GM19395 (cell line): Measurements from ENCODE around the gene IL12B.
"Not testable (repeated sequence)": the region's sequence is repeated elsewhere in the genome, so short reads cannot be mapped to it uniquely, and the experiment has no call there.

Experiments
- ATAC-seq: cut with Tn5 transposase; IDR thresholded peaks from one replicate; pipeline ENCODE4 v1.9.1; 2021; ENCODE audit warnings: mild to moderate bottlenecking, moderate library complexity; ENCODE audit not compliant: unreplicated experiment

The IL12B gene

DNA sequence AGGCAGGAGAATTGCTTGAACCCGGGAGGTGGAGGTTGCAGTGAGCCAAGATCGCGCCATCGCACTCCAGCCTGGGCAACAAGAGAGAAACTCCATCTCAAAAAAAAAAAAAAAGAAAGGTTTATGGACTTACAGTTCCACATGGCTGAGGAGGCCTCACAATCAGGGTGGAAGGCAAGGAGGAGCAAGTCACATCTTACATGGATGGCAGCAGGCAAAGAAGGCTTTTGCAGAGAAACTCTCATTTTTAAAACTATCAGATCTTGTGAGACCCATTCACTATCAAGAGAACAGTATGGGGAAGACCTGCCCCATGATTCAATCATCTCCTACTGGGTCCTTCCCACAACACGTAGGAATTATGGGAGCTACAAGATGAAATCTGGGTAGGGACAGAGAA is 33.0 kb downstream of the IL12B start:
- ATAC-seq = not testable (repeated sequence)

DNA sequence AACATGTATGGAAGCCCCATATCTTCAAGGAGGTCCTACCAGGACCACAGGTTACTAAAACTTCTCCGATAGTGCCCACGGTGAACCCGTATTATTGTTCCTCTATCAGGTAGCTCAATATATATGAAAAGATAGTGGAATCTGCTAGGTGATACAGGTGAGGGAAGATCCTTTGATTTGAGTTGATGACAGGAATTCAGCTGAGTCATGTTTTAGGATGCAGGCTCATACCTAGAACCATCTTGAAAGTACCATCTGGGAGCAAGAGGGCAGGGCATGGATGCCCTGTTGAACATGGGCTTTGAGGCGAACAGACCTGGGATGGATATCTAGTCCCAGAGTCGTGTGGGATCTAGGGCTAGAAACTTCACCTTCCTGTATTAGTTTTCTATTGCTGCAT is 35.4 kb downstream of the IL12B start:
- no peak for ATAC-seq

DNA sequence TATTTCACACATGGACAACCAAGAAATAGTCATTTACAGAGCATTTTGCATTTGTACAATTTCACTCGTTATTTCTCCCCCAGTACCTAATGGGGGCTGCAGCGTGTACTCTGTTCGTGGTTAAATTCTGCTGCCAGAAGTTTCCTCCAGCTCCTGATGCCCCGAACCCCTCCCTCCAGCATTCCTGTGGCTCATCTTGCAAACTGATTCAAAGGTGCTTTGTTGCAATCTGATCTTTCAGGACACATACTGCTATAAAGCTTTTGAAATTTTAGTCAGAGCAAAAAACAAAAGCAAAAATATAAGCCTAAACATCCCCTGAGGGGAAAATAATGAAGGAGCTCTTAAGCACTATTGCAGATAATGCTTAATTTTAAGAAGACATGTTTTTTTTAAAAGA is 39.5 kb downstream of the IL12B start:
- no peak for ATAC-seq

DNA sequence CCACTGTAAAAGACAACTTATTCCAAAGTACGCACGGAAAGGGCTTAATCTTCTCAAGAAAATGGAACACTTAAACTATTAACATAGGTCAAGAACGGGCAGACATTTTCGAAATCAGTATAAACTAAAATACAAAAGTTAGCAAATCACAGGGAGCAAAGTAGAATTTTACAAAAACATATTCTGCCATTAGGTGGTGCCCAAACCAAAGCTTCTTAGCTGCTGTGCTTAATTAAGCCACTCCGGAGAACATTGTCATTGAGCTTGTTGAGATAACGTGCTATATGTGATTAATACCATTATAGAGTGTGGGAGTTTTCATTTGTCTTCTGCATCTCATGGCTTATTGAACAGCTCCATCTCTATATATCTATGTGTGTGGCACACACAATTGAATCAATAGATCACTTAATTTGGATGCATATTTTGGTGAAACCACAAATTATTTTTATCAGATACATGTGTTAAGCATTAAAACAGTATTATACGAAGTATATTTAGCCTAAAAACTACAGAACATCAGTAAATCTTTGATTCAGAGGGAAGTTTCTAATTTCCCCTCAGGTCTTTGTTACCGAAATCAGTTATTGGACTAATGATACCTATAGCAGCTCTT is 43.8 kb downstream of the IL12B start:
- no peak for ATAC-seq

DNA sequence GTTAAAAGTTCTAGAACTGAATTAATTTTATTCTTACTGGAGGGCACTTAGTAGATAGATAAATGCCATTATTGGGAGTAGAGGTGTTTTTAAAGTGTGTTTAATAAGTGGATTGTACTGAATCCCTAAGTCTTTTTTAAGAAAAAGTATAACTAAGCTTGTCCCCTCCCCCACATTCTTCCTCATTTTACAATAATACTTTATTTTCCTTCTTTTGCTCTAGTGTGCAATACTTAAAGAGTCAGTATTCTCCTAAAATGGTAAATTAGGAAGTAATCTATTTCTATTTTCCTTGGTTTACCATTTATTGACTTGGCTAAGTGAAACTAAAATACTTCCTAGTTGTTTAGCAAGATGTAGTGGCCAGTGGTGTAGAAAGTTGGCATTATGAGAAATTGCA is 55.6 kb downstream of the IL12B start:
- ATAC-seq = no peak

DNA sequence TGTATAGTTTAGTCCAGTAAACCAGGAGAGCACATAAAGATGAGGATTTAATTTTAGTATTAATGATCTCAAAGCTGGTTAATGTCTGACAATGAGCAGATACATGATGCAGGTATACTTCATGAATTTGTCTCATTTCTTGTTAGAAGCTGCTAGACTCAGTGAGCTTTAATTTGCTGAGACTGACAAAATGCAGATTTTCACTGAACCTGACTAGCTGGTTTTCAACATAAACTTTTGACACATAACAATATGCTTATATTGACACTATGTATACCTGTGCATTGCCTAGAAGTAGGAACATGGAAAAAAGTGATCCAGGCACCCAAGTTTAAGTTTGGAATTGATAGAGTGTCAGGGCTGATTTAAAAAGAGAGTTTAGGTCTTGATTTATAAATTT is 56.4 kb downstream of the IL12B start:
- no peak for ATAC-seq

DNA sequence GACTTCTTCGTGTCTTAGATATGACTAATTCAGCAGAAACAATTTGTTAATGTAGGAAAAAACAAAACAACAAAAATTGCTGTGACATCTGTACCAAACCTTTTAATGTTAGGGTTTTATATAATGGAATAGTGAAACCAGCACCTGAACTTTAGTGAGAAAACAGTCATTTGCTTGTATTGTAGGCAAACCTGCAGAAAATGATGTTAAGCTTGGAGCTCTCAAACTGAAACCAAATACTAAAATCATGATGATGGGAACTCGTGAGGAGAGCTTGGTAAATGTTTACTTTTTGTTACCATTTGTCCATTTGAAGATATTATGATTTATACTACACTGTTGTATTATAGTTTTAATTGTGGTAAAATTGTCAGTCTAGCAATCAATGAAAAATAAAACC is 60.6 kb downstream of the IL12B start:
- no peak for ATAC-seq

DNA sequence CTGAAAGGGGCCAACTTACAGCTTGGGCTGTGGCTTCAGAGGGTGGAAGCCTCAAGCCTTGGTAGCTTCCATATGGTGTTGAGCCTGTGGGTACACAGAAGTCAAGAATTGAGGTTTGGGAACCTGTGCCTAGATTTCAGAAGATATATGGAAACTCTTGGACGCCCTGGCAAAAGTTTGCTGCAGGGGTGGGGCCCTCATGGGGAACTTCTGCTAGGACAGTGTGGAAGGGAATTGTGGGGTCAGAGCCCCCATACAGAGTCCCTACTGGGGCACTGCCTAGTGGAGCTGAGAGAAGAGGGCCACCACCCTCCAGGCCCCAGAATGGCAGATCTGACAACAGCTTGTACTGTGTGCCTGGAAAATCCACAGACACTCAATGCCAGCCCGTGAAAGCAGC is 63.5 kb downstream of the IL12B start:
- ATAC-seq = not testable (repeated sequence)
